GM19395 (cell line): ENCODE measurements around the gene ADTRP.

ENCODE experiments used
- ATAC-seq: cut with Tn5 transposase; IDR thresholded peaks from one replicate; pipeline ENCODE4 v1.9.1; 2021; ENCODE audit warnings: mild to moderate bottlenecking, moderate library complexity; ENCODE audit not compliant: unreplicated experiment

The ADTRP gene

GRCh38 chr6:11668455-11668854, 110.1 kb downstream of the ADTRP start:
- ATAC-seq, result no peak

- no peak for ATAC-seq
These were observed 110.7 kb downstream of the ADTRP start for GRCh38 chr6:11667876-11668275.

GRCh38 chr6:11665604-11666326, 112.8 kb downstream of the ADTRP start:
- ATAC-seq, result no peak
